HepG2 (cell line): Measurements from ENCODE around the gene HABP4. TPM values are rescaled to one million over a fixed set of nuclear protein-coding genes. Genes with fewer than 3 reads are reported as not detected.

Experiments
- CHD4 ChIP-seq: fragments of 200-600 bp; sonication (generic); IDR thresholded peaks from 2 replicates; pipeline ENCODE4 v1.7.0; 2017; ENCODE audit warnings: mild to moderate bottlenecking, low read length, borderline replicate concordance
- DNMT3B ChIP-seq: conservative IDR thresholded peaks from 2 replicates; pipeline ENCODE4 v1.6.1; 2016; ENCODE audit warnings: missing biosample characterization, control low read depth
- GFI1 ChIP-seq: sonication (generic); formaldehyde crosslinking; IDR thresholded peaks from 2 replicates; pipeline ENCODE4 v1.5.0; 2020; ENCODE audit warnings: missing genetic modification reagents, mild to moderate bottlenecking, borderline replicate concordance
- MAZ ChIP-seq, 2 experiments: sonication (generic) in 1 of 2; formaldehyde crosslinking in 1 of 2; IDR thresholded peaks; 2 replicates each; pipeline versions ENCODE4 v1.5.0 to v1.6.1; 2012 to 2020; ENCODE audit warnings: low read depth in 2 of 2, mild to moderate bottlenecking in 2 of 2, borderline replicate concordance in 1 of 2, improper control_type of control experiment in 1 of 2, low read length in 1 of 2, missing genetic modification reagents in 1 of 2, moderate library complexity in 1 of 2
- MYC ChIP-seq: sonication (generic); formaldehyde crosslinking; IDR thresholded peaks from 2 replicates; pipeline ENCODE4 v1.9.0; 2021; ENCODE audit warnings: missing genetic modification reagents, borderline replicate concordance
- PRDM15 ChIP-seq: sonication (generic); formaldehyde crosslinking; IDR thresholded peaks from 2 replicates; pipeline ENCODE4 v1.4.0; 2020; ENCODE audit warnings: missing genetic modification reagents
- RFX1 ChIP-seq: fragments of 450-650 bp; IDR thresholded peaks from 2 replicates; pipeline ENCODE4 v1.6.1; 2017
- SMYD3 ChIP-seq: sonication (generic); formaldehyde crosslinking; IDR thresholded peaks from 2 replicates; pipeline ENCODE4 v1.8.1; 2023; ENCODE audit warnings: mild to moderate bottlenecking, missing genetic modification reagents
- SP140L ChIP-seq: sonication (generic); formaldehyde crosslinking; IDR thresholded peaks from 2 replicates; pipeline ENCODE4 v1.4.0; 2020; ENCODE audit warnings: missing genetic modification reagents, borderline replicate concordance
- SYNCRIP ChIP-seq: fragments of 200-400 bp; formaldehyde crosslinking; IDR thresholded peaks from 2 replicates; pipeline ENCODE4 v1.6.1; 2018; ENCODE audit warnings: mild to moderate bottlenecking, low read depth, low read length; ENCODE audit not compliant: insufficient read depth
- TFDP2 ChIP-seq: sonication (generic); formaldehyde crosslinking; IDR thresholded peaks from 2 replicates; pipeline ENCODE4 v1.4.0; 2020; ENCODE audit warnings: missing genetic modification reagents
- U2AF1 ChIP-seq: fragments of 200-400 bp; formaldehyde crosslinking; optimal IDR thresholded peaks from 2 replicates; pipeline ENCODE3; 2017; ENCODE audit warnings: mild to moderate bottlenecking, low read depth, low read length
- USF2 ChIP-seq, 2 experiments: sonication (generic) in 1 of 2; formaldehyde crosslinking in 1 of 2; IDR thresholded peaks; 2 replicates each; pipeline versions ENCODE4 v1.5.1 to v1.6.1; 2011 to 2020; ENCODE audit warnings: borderline replicate concordance in 1 of 2, low read depth in 1 of 2, low read length in 1 of 2, mild to moderate bottlenecking in 1 of 2, missing genetic modification reagents in 1 of 2, moderate library complexity in 1 of 2
- ZBTB21 ChIP-seq: sonication (generic); formaldehyde crosslinking; IDR thresholded peaks from 2 replicates; pipeline ENCODE4 v1.4.0; 2020; ENCODE audit warnings: missing genetic modification reagents
- ZFP91 ChIP-seq: sonication (generic); formaldehyde crosslinking; IDR thresholded peaks from 2 replicates; pipeline ENCODE4 v1.9.0; 2022; ENCODE audit warnings: missing genetic modification reagents, mild to moderate bottlenecking, borderline replicate concordance
- ZNF18 ChIP-seq: sonication (generic); formaldehyde crosslinking; IDR thresholded peaks from 2 replicates; pipeline ENCODE4 v1.8.0; 2022; ENCODE audit warnings: mild to moderate bottlenecking, missing genetic modification reagents; ENCODE audit not compliant: insufficient replicate concordance
- polyA plus RNA-seq, 8 experiments: library from polyadenylated mRNA; depleted of rRNA in 3 of 8; stranded (reverse) in 7 of 8; unstranded in 1 of 8; fragments of >200 nt; fragmentation: Illumina TruSeq in 4 of 8; extraction: Trizol in 4 of 8; gene quantifications; 2 replicates each; pipeline versions ENCODE4 v1.2.1 to v1.2.3, GENCODE V29; 2011 to 2016; ENCODE audit warnings: low read depth in 4 of 8, missing spikeins in 1 of 8, mixed read lengths in 1 of 8; ENCODE audit not compliant: insufficient read depth in 1 of 8
- total RNA-seq, 5 experiments: library from RNA; depleted of rRNA; stranded (reverse); fragments of >200 nt; fragmentation: Illumina TruSeq; extraction: Trizol; gene quantifications; 2 replicates each; pipeline ENCODE4 v1.2.3, GENCODE V29; 2016; ENCODE audit warnings: low read depth in 1 of 5

Gene HABP4
- total and polyA plus RNA-seq, 2 of the 13 experiments (the other 11 are each of a cell fraction or from before 2014, with no cell fraction given) = 14.3 to 26.6 TPM

- TF ChIP-seq PRDM15 (CRISPR knock-in tag) = no peak; the same call in 1 of the 2 replicates
- no peak for TF ChIP-seq ZBTB21
- no peak for TF ChIP-seq RFX1
- TF ChIP-seq MAZ (IDR thresholded peaks at IDR 0.05; ENCODE audit: borderline replicate concordance, low read depth, low read length) = peak; percentile 74
- TF ChIP-seq MAZ (CRISPR knock-in tag; IDR thresholded peaks at IDR 0.05; ENCODE audit: low read depth) = no peak
- TF ChIP-seq CHD4 = 0 out of 2 replicates have a peak, but pooled peaks have one; percentile 50
- no peak for TF ChIP-seq TFDP2 (CRISPR knock-in tag)
- TF ChIP-seq ZFP91 (CRISPR knock-in tag) = peak; percentile 77; the same call in 1 of the 2 replicates
- TF ChIP-seq SP140L (CRISPR knock-in tag) = no peak; the same call in 1 of the 2 replicates
- TF ChIP-seq DNMT3B = no peak
- no peak for TF ChIP-seq USF2 (IDR thresholded peaks at IDR 0.05; ENCODE audit: low read depth, low read length)
- no peak for TF ChIP-seq USF2 (CRISPR knock-in tag; IDR thresholded peaks at IDR 0.05; ENCODE audit: borderline replicate concordance)
- TF ChIP-seq U2AF1 = peak; percentile 51
- TF ChIP-seq SMYD3 (CRISPR knock-in tag) = no peak; the same call in 1 of the 2 replicates
- TF ChIP-seq SYNCRIP = no peak
- peak; percentile 47; the same call in 1 of the 2 replicates for TF ChIP-seq MYC
- peak; percentile 68; the same call in 1 of the 2 replicates for TF ChIP-seq GFI1 (CRISPR knock-in tag)
- no peak for TF ChIP-seq ZNF18
Measured at GRCh38 chr9:96418920-96419690, 30.9 kb upstream of the HABP4 start (continued).
